ENCODE data around the gene COX6A1.
"Not testable (repeated sequence)": the region's sequence is repeated elsewhere in the genome, so short reads cannot be mapped to it uniquely, and the experiment has no call there.

COX6A1 gene

GRCh38 chr12:120475643-120476042 lies 37.7 kb downstream of the COX6A1 start:
- no peak overlapping the region for H3K4me3 ChIP-seq (ENCODE audit: low read length)
- no peak for DNase-seq (ENCODE audit: low read depth)
- no peak for TF ChIP-seq CTCF (conservative IDR thresholded peaks at IDR 0.05; ENCODE audit: low read depth, low read length)

GRCh38 chr12:120479458-120479857 lies 41.5 kb downstream of the COX6A1 start:
- TF ChIP-seq CTCF (conservative IDR thresholded peaks at IDR 0.05; ENCODE audit: low read depth, low read length), result no peak
- DNase-seq (ENCODE audit: low read depth), result no peak

GRCh38 chr12:120480211-120480610 lies 42.3 kb downstream of the COX6A1 start:
- DNase-seq (ENCODE audit: low read depth), result no peak
- H3K4me3 ChIP-seq (ENCODE audit: low read length), result no peak overlapping the region
- no peak for TF ChIP-seq CTCF (conservative IDR thresholded peaks at IDR 0.05; ENCODE audit: low read depth, low read length)

More at GRCh38 chr12:120479458-120479857, 41.5 kb downstream of the COX6A1 start:
- no peak overlapping the region for H3K4me3 ChIP-seq (ENCODE audit: low read length)

GRCh38 chr12:120481022-120481767 lies 43.3 kb downstream of the COX6A1 start:
- no peak for TF ChIP-seq CTCF (conservative IDR thresholded peaks at IDR 0.05; ENCODE audit: low read depth, low read length)
- DNase-seq (ENCODE audit: low read depth), result no peak
- H3K4me3 ChIP-seq (ENCODE audit: low read length), result no peak overlapping the region

- no peak for TF ChIP-seq CTCF (conservative IDR thresholded peaks at IDR 0.05; ENCODE audit: low read depth, low read length)
- DNase-seq (ENCODE audit: low read depth), result no peak
These were observed 45.7 kb downstream of the COX6A1 start for GRCh38 chr12:120483621-120484020.

GRCh38 chr12:120485961-120486881 lies 48.3 kb downstream of the COX6A1 start:
- DNase-seq (ENCODE audit: low read depth), result no peak
- no peak for TF ChIP-seq CTCF (conservative IDR thresholded peaks at IDR 0.05; ENCODE audit: low read depth, low read length)
- no peak overlapping the region for H3K4me3 ChIP-seq (ENCODE audit: low read length)

More at GRCh38 chr12:120483621-120484020, 45.7 kb downstream of the COX6A1 start:
- H3K4me3 ChIP-seq (ENCODE audit: low read length), result no peak overlapping the region

- not testable (repeated sequence) for DNase-seq (ENCODE audit: low read depth); H3K4me3 ChIP-seq (ENCODE audit: low read length)
These were observed 49.6 kb downstream of the COX6A1 start for GRCh38 chr12:120487552-120487951.
